ENCODE measurements around the gene TAOK3.
A peak's percentile ranks its signal among the peaks of the same experiment; 100 is the strongest.
"Not testable (repeated sequence)": the region's sequence is repeated elsewhere in the genome, so short reads cannot be mapped to it uniquely, and the experiment has no call there.

Gene TAOK3

GRCh38 chr12:118372541-118373495 lies at the start of gene TAOK3:
TSS of gene TAOK3 (minus strand) at chr12:118372907. CDS start at chr12:118255567, 117,340 bp downstream.
- peak within 1 kb of the TSS; percentile 86 for H3K4me3 ChIP-seq (ENCODE audit: low read length)
- peak; percentile 99 for DNase-seq (ENCODE audit: low read depth)
- TF ChIP-seq CTCF (IDR thresholded peaks at IDR 0.05; ENCODE audit: insufficient read depth, low read depth, low read length, missing control alignments), result no peak

- no peak for TF ChIP-seq CTCF (IDR thresholded peaks at IDR 0.05; ENCODE audit: insufficient read depth, low read depth, low read length, missing control alignments)
- DNase-seq (ENCODE audit: low read depth), result no peak
- H3K4me3 ChIP-seq (ENCODE audit: low read length), result no peak overlapping the region
Observed at GRCh38 chr12:118420673-118421072, 48.0 kb upstream of the TAOK3 start.

GRCh38 chr12:118418385-118419057 lies 45.8 kb upstream of the TAOK3 start:
- H3K4me3 ChIP-seq (ENCODE audit: low read length), result no peak overlapping the region
- TF ChIP-seq CTCF (IDR thresholded peaks at IDR 0.05; ENCODE audit: insufficient read depth, low read depth, low read length, missing control alignments), result no peak
- peak; percentile 69 for DNase-seq (ENCODE audit: low read depth)

- no peak for DNase-seq (ENCODE audit: low read depth)
- TF ChIP-seq CTCF (IDR thresholded peaks at IDR 0.05; ENCODE audit: insufficient read depth, low read depth, low read length, missing control alignments), result no peak
Observed at GRCh38 chr12:118417942-118418341, 45.2 kb upstream of the TAOK3 start.

GRCh38 chr12:118409834-118410233 lies 37.1 kb upstream of the TAOK3 start:
- no peak for DNase-seq (ENCODE audit: low read depth)
- H3K4me3 ChIP-seq (ENCODE audit: low read length), result no peak overlapping the region
- TF ChIP-seq CTCF (IDR thresholded peaks at IDR 0.05; ENCODE audit: insufficient read depth, low read depth, low read length, missing control alignments), result no peak

More at GRCh38 chr12:118417942-118418341, 45.2 kb upstream of the TAOK3 start:
- H3K4me3 ChIP-seq (ENCODE audit: low read length), result no peak overlapping the region

GRCh38 chr12:118408241-118408640 lies 35.5 kb upstream of the TAOK3 start:
- DNase-seq (ENCODE audit: low read depth); H3K4me3 ChIP-seq (ENCODE audit: low read length): not testable (repeated sequence)

GRCh38 chr12:118404876-118405521 lies 32.3 kb upstream of the TAOK3 start:
- no peak overlapping the region for H3K4me3 ChIP-seq (ENCODE audit: low read length)
- peak; percentile 79 for TF ChIP-seq CTCF (IDR thresholded peaks at IDR 0.05; ENCODE audit: insufficient read depth, low read depth, low read length, missing control alignments)
- DNase-seq (ENCODE audit: low read depth), result peak; percentile 66

All from epithelial cell of esophagus (primary cell).